ENCODE data around the gene HCN3.

The HCN3 gene

DNA sequence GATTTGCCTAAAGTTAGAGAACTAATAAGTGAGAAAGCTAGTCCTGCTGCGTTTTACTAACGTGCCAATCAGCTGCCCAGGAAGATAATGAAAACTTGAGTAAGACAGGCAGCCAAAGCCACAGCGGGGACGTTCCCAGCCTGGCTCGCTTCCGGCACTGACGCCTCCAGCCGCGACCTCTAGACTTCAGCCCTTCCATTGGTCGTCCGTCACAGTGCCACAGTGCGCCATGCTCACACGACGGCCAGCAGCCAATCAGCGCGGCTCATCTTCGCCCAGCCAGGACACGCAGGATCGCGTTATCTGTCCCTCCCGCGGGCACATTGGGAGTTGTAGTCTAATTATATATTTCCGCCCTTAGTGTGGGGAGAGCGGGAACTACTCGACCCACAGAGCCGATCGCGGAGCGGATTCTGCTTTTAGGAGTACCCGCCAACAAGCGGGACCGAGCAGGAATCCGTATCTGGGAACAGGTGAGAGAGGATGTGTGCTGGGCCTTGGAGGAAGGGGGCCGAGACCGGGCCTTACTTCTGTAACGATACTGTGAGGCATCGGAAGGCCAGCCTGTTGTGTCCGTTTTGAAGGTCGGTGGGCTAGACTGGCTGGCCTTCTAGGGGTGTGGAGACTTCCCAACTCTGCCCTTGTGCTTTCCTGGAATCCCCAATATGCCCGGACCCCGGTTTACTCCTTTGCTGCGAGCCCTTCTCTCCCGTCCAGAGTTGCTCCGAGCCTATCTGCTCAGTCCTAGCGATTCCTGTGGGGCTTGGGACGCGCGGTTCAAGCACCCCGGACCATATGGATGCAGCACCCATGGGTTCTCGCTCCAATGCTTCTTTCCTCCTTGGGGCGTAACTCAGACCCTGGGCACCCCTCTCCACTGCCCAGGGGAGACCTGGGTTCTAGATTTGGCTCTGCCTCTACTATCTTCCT lies 31.5 kb downstream of the HCN3 start, which contains the start of gene FDPS:
Gene FDPS (plus strand): TSS at position 374 of the 930 bp plus-strand sequence. CDS start 924 bp downstream, outside the sequence.
- DNase-seq: peak; percentile 80 to 100 (median 98)

DNA sequence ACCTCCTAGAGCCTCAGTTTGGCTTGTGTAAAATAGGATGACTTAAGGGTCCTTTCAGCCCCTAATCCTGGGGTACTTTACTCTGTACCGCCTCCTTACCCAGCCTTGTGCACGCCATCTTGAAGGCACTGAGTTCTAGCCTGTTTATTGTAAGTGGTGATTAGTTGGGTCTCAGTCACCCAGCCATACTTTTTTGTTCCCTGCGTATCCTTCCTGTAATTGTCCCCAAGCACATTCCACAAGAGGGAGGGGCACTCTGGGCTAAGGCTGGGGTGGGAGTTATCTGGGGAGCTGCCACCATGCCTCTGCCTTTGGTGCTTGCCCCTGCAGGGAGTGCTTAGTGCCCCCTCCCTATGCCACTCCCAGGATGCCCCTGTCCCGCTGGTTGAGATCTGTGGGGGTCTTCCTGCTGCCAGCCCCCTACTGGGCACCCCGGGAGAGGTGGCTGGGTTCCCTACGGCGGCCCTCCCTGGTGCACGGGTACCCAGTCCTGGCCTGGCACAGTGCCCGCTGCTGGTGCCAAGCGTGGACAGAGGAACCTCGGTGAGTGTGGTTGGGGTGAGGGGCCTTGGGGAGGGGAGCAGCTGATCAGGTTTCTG lies 32.3 kb downstream of the HCN3 start:
- peak in 15 of 56 donors; percentile 5 to 60 (median 15) for DNase-seq

DNA sequence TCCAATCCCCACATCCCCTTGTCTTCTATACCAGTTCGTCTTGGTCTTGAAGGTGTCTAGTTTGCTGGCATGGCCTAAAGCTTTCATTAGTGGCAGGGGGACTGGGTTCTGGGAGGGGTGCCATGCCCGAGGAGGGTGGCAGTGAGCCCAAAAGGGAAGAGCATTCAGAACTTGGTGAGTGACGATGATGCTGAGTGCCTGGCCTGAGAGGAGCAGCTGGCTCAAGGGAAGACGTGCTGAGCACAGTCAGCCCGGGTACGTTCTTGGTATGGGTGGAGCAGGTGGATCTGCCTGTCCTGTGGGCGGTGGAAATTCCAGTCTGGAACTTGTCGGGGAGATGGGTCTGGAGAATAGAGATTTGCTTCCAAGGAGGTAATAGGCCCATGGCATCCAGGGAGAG lies 36.0 kb downstream of the HCN3 start:
- DNase-seq: peak in 16 of 56 donors; percentile 9 to 67 (median 27)

DNA sequence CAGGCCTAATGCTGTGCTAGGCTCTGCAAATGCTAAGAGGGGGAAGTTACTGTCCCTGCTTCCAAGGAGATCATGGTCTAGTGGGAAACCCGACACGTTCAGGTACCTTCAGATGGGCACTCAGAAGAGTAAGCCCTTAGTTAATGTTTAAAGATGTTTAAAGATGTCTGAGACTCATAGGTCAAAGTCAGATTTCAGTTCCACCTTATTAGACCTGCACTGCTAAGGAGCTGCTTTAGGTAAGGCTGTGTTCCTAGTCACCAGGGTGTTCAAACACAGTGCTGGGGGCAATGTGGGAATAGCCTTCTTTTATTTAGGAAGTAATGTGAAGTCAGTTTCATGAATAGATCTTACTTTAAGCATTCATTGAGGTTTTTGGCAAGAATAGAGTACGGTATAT lies 39.7 kb downstream of the HCN3 start:
- no peak for DNase-seq

DNA sequence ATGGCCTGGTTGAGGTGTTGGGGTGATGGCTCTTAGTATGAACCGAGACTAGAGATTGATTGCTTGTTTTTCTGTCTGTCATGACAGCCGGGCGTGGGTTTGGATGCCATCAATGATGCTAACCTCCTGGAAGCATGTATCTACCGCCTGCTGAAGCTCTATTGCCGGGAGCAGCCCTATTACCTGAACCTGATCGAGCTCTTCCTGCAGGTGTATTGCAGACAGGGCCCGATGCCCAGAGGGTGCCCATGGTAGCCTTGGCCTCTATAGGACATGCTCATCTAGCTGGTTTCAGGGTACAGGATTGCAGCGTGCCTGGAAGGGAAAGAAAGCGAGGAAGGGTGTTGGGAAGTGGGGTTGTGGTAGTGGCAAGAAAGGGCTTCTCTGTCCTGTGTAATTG lies 40.8 kb downstream of the HCN3 start:
- no peak for DNase-seq

DNA sequence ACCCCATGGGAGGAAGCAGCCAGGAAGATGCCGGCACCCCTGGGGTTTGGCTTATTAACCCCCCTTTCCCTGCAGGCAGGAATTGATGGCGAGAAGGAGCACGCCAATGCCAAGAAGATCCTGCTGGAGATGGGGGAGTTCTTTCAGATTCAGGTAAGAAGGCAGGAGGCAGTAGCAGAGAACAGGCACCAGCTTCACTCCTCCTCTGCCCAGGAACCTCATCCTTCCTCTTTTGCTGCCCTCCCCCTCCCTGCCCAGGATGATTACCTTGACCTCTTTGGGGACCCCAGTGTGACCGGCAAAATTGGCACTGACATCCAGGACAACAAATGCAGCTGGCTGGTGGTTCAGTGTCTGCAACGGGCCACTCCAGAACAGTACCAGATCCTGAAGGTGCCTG lies 42.3 kb downstream of the HCN3 start:
- no peak for DNase-seq

DNA sequence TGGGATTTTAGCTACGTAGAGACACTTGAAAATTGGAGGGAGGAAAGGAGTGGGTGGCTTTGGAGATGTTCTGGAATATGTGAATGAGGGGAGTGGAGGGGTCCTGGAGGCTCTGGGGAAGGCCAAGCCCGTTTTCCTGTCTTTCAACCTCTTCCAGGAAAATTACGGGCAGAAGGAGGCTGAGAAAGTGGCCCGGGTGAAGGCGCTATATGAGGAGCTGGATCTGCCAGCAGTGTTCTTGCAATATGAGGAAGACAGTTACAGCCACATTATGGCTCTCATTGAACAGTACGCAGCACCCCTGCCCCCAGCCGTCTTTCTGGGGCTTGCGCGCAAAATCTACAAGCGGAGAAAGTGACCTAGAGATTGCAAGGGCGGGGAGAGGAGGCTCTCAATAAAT lies 43.0 kb downstream of the HCN3 start:
- no peak for DNase-seq

DNA sequence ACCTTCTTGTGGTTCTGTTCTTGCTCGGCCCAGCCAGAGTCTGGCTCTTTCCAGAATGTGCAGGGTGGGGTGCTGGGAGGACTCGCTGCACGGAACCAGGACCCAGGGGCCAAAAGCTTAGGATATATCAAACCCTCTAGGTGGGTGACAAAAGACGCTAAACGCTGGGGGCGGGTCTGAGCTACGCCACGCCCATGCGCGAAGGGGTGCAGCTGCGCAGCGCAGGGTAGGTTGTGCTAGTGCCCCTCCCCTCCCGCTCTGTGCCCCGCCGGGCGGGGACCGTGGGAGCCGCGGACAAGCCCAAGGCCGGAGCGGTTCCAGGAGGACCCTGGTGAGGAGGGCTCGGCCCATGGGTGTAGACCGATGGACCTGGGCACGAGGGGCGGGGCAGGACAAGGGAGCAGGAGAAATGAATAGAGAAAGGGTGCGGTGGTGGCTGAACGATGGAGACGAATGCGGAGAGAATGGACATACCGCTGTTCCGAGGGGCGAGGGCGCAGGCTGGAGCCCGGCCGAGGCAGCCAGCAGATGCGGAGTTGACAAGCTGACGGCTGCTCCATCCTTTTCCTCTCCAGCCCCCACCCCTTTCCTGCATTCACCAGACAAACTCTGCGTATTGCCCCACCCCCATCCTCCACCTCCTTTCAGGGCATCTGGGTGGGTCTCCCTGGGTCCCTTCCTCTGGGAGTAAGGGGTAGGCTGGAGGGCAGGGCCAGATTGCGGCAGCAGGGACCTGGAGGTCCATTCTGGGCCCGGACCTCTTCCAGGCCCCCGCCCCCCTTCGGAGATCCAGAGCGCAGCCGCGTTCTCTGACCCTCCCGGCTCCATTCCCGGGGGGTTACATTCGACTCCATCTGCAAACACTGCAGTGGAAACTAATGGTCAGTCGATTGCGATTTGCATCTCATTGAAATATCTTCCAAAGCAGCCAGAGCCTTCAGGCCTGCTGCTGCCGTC lies 43.7 kb downstream of the HCN3 start, which contains the start of gene RUSC1:
Gene RUSC1 (plus strand): TSS at position 234 of the 957 bp plus-strand sequence. CDS start 880 bp downstream, outside the sequence.
- DNase-seq: peak in 53 of 56 donors; percentile 5 to 90 (median 62)

DNA sequence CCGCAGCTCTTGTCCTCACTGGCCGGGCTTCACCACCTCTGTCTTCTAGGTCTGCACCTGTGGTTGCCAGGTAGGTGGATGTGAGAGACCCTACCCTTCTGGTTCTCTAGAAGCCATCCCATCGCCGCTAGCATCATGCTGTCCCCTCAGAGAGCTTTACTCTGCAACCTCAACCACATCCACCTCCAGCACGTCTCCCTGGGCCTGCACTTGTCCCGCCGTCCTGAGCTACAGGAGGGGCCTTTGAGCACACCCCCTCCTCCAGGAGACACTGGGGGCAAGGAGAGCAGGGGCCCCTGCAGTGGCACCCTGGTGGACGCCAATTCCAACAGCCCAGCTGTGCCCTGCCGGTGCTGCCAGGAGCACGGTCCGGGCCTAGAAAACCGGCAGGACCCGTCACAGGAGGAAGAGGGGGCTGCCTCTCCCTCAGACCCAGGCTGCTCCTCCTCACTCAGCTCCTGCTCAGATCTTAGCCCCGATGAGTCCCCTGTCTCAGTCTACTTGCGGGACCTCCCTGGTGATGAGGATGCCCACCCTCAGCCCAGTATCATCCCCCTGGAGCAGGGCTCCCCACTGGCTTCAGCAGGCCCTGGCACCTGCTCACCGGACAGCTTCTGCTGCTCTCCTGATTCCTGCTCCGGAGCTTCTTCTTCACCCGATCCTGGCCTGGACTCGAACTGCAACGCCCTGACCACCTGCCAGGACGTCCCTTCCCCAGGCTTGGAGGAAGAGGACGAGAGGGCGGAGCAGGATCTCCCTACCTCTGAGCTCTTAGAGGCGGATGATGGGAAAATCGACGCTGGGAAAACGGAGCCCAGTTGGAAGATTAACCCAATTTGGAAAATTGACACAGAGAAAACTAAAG lies 44.6 kb downstream of the HCN3 start:
- DNase-seq: peak in 2 of 56 donors; percentile 28 to 32

DNA sequence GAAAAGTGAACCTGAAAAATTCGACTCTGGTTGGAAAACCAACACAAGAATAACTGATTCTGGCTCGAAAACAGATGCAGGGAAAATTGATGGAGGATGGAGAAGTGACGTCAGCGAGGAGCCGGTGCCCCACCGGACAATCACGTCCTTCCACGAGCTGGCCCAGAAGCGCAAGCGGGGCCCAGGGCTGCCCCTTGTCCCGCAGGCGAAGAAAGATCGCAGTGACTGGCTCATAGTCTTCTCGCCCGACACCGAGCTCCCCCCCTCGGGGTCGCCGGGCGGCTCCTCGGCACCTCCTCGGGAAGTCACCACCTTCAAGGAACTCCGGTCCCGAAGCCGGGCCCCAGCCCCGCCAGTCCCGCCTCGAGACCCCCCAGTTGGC lies 45.3 kb downstream of the HCN3 start:
- peak in 11 of 56 donors; percentile 23 to 78 (median 54) for DNase-seq

DNA sequence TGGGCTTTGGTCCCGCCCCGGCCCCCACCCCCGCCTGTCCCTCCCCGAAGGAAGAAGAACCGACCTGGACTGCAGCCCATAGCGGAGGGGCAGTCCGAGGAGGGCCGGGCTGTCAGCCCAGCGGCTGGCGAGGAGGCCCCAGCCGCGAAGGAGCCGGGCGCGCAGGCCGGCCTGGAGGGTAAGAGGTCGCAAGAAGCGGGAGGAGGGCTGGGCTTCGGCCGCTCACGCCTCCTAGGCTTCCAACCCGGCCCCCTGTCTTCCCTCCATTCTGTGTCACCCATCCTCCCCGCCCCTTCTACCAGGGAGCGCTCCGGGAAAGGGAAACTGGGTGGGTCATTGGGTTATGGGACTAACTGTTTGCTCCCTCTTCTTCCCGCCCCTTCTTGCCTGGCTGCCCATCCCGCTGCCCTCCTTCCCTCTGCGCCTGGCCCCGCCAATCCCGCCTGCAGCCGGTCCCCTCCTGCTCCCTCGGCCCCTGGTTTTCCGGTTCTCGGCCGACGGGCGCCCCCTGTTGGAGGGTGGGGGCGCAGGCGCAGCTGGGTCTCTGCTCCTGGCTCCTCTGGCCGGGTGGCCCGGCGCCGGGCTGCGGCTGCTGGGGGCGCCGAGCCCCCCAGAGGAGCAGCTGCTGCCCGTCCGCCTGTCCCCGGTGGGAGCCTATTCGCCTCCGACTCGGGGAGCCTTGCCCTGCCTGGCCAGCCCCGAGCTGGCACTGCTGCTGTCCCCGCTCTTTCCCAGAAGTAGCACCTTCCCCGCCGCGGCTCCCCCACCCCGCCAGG lies 45.9 kb downstream of the HCN3 start:
- DNase-seq: peak in 54 of 56 donors; percentile 38 to 86 (median 72)

DNA sequence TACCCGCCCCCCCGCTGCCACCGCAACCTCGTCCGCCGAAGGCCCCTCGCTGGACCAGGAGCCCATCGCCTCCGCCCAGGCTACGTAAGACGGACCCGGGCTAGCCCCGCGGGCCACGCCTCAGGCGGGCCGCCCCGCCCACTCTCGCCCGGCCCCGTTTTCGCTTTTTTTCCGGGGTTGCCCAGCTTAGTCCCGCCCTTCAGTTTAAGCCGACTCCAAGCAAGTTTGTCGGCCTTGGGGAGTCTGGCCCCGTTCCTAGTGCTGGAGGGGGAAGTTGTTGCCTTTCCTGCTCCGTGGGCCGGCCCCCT lies 46.4 kb downstream of the HCN3 start:
- peak in 50 of 56 donors; percentile 39 to 92 (median 72) for DNase-seq

DNA sequence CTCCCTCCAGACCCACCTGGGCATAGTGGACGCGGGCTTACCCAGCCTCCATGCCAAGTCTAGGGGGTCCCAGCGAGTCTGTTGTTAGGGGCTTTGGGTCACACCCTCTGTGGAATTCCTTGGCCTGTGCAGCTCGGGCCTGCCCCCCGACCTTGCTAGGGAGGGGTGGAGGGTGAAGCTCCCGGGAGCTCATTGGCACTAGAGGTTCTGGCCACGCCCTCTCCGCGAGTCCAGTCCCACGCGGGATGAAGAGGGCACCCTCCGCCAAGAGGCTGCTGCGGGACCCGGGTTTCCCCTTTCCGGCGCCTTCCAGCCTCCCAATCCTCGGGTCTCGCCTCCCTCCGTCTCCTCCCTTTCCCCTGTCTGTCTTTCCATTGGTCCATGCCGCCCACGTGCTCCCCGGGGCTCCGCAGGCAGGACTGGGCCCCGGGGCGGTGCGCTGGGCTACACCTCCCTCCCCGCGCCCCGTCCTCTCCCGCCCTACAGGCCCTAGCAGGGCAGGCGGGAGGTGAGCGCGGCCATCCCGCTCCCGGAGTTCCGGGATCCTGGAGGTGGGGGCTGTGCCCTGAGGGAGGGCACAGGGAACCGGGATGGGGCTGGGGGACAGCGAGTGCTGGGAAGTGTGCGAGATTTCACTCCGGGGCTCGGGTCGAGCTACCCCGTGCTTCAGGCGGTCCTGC lies 46.9 kb downstream of the HCN3 start:
- peak; percentile 49 to 96 (median 88) for DNase-seq

DNA sequence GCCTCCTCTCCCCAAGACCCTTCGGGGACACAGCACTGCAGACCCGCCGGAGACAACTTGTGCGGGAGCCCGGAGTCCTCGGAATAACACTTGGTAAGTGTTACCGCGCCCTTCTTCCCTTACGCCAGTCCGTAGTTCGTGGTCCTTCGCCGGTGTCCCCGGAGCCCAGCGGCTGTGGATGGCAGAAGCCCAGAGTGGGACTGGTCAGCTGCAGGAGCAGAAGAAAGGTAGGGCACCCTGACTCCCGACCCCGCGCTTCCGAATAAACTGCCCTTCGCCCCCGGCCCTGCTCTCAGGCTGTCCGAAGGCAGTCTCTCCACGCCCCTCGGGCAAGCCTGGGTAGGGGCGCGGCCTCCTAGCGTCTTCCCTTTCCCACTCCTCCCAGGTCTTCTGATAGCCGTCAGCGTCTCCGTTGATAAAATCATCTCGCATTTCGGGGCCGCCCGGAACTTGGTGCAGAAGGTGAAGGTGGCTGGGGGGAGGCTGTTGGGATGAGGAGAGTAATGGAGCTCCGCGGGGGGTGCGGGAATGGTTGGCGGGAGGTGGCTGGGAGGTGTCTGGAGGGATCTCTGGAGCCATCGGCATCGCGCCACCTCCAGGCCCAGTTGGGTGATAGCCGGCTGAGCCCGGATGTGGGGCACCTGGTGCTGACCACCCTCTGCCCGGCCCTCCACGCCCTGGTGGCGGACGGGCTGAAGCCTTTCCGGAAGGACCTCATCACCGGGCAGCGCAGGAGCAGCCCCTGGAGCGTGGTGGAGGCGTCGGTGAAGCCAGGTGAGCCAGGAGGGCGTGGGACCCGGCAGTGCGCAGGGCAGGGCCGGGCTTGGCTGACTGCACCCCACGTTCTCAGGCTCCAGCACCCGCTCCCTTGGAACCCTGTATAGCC lies 47.7 kb downstream of the HCN3 start:
- peak in 7 of 56 donors; percentile 6 to 56 (median 50) for DNase-seq

DNA sequence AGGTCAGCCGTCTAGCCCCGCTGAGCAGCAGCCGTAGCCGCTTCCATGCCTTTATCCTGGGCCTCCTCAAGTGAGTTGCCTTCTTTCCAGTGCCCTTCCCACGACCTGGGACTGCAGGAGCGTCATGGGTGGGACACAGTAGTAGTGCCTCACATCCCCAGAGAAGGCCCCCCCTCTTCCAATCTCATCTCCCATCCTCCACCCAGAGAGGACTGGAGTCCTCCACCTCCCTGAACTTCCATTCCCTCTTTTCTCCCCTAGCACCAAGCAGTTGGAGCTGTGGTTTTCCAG lies 48.3 kb downstream of the HCN3 start:
- DNase-seq: no peak

DNA sequence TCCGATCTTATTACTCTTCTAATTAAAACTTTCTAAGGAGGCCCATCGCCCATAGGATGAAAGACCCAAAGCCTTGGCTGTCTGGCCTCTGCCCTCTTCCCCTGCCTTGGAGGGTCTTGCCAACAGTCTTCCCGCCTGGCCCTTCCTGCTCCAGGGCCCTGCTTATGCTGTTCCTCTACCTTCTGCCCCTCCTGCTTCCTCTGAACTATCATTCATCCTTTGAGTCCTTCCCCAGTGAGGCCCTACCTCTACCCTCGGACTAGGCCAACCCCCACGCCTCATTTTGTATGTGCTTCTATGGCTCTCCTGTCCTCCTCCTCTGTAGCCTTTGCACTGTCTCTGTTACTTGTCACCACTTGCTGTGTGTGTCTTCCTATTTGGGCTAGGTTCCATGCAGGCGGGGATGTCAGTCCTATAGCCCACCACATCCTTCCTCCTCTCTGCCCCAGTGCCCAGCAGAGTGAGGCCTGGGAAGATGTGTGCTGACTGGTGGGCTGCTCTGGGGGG lies 48.8 kb downstream of the HCN3 start:
- no peak for DNase-seq

DNA sequence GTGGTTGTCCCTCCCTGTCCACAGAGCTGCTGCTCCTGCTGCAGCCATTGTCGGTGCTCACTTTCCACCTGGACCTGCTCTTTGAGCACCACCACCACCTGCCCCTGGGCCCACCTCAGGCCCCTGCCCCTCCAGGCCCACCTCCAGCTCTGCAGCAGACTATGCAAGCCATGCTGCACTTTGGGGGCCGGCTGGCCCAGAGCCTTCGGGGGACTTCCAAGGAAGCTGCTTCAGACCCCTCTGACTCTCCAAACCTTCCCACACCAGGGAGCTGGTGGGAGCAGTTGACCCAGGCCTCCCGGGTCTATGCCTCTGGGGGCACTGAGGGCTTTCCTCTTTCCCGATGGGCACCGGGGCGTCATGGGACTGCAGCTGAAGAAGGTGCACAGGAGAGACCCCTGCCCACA lies 49.4 kb downstream of the HCN3 start:
- DNase-seq: no peak

DNA sequence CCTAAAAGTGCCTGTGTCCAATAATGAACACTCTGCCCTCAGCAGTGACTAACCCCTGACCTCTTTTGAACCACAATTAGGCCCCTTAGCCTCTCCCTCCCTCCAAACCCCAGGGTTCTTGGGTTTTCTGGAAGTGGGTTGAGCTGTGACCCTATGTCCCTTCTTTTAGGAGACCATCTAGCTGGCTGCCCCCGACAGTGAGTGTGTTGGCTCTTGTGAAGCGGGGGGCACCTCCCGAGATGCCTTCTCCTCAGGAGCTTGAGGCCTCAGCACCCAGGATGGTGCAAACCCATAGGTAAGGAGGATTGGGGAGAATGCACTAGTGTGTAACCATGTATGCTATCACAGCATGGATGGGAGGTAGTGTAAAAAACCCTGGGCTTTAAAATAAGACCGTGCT lies 50.7 kb downstream of the HCN3 start:
- DNase-seq: no peak
